ENCODE data around the gene WWP2.

Gene WWP2

GRCh38 chr16:69721441-69721957 lies 40.6 kb upstream of the WWP2 start:
- H3K18ac ChIP-seq (ENCODE audit: low read length), result no peak overlapping the region
- no peak overlapping the region for H2BK5ac ChIP-seq (ENCODE audit: low read length)
- H3K27ac ChIP-seq (ENCODE audit: low read depth, low read length), result no peak overlapping the region
- no peak overlapping the region for H3K4ac ChIP-seq (ENCODE audit: low read depth, low read length)
- DNase-seq, result no peak
- no peak overlapping the region for H3K4me2 ChIP-seq (ENCODE audit: low read length)
- H2BK15ac ChIP-seq (replicated peaks; ENCODE audit: low read depth), result no peak overlapping the region
- peaks cover 7% of the 10 kb centered on the region for H3K79me2 ChIP-seq (ENCODE audit: control insufficient read depth, insufficient read depth, low read length)
- no peak overlapping the region for H4K5ac ChIP-seq (ENCODE audit: low read length)
- H3K56ac ChIP-seq (ENCODE audit: low read length), result no peak overlapping the region
- H3K9ac ChIP-seq (ENCODE audit: low read length), result no peak overlapping the region
- H2AK5ac ChIP-seq (ENCODE audit: low read length), result no peak overlapping the region
- H2BK120ac ChIP-seq (ENCODE audit: low read depth, low read length), result no peak overlapping the region
- H3K23ac ChIP-seq (ENCODE audit: low read length), result no peak overlapping the region
- WGBS (ENCODE audit: extremely low coverage, insufficient coverage, low lambda C conversion rate), result no CpG with 5 or more reads among the region's 6 CpGs
- H3K79me1 ChIP-seq (ENCODE audit: low read length), result no peaks in the 10 kb centered on the region
- no peak overlapping the region for H4K8ac ChIP-seq (ENCODE audit: low read depth, low read length)
- peaks cover 3% of the 10 kb centered on the region for H3K36me3 ChIP-seq (ENCODE audit: control insufficient read depth, insufficient read depth, low read length)
- no peaks in the 10 kb centered on the region for H3K27me3 ChIP-seq (ENCODE audit: insufficient read depth, low read length, poor library complexity)
- H3K4me3 ChIP-seq (ENCODE audit: low read length), result no peak overlapping the region
- peaks cover 5% of the 10 kb centered on the region for H3K4me1 ChIP-seq (ENCODE audit: control insufficient read depth, low read depth, low read length)

- WGBS (ENCODE audit: extremely low coverage, insufficient coverage, low lambda C conversion rate), result no CpG with 5 or more reads among the region's 2 CpGs
- no peak overlapping the region for H3K4me3 ChIP-seq (ENCODE audit: low read length)
- no peak overlapping the region for H3K27ac ChIP-seq (ENCODE audit: low read depth, low read length)
Measured at GRCh38 chr16:69724414-69724873, 37.7 kb upstream of the WWP2 start.

GRCh38 chr16:69724981-69725479 lies 37.1 kb upstream of the WWP2 start:
- H4K8ac ChIP-seq (ENCODE audit: low read depth, low read length), result no peak overlapping the region
- H3K4me2 ChIP-seq (ENCODE audit: low read length), result peak overlapping the region; percentile 8
- no peak overlapping the region for H3K4me3 ChIP-seq (ENCODE audit: low read length)
- H3K36me3 ChIP-seq (ENCODE audit: control insufficient read depth, insufficient read depth, low read length), result no peaks in the 10 kb centered on the region
- H2AK5ac ChIP-seq (ENCODE audit: low read length), result no peak overlapping the region
- H3K18ac ChIP-seq (ENCODE audit: low read length), result peak overlapping the region; percentile 9
- no peaks in the 10 kb centered on the region for H3K79me1 ChIP-seq (ENCODE audit: low read length)
- H3K23ac ChIP-seq (ENCODE audit: low read length), result peak overlapping the region; percentile 55
- peak overlapping the region; percentile 93 for H3K56ac ChIP-seq (ENCODE audit: low read length)
- H3K9ac ChIP-seq (ENCODE audit: low read length), result peak overlapping the region; percentile 29
- H3K27me3 ChIP-seq (ENCODE audit: insufficient read depth, low read length, poor library complexity), result no peaks in the 10 kb centered on the region
- no peak overlapping the region for H2BK15ac ChIP-seq (replicated peaks; ENCODE audit: low read depth)
- H3K4ac ChIP-seq (ENCODE audit: low read depth, low read length), result peak overlapping the region; percentile 39
- no peak overlapping the region for H4K5ac ChIP-seq (ENCODE audit: low read length)
- no peak overlapping the region for H2BK5ac ChIP-seq (ENCODE audit: low read length)
- peaks cover 7% of the 10 kb centered on the region for H3K79me2 ChIP-seq (ENCODE audit: control insufficient read depth, insufficient read depth, low read length)
- no peak overlapping the region for H2BK120ac ChIP-seq (ENCODE audit: low read depth, low read length)
- no CpG with 5 or more reads among the region's 6 CpGs for WGBS (ENCODE audit: extremely low coverage, insufficient coverage, low lambda C conversion rate)
- peak; percentile 53 for DNase-seq
- H3K27ac ChIP-seq (ENCODE audit: low read depth, low read length), result no peak overlapping the region
- peaks cover 5% of the 10 kb centered on the region for H3K4me1 ChIP-seq (ENCODE audit: control insufficient read depth, low read depth, low read length)

More at GRCh38 chr16:69724414-69724873, 37.7 kb upstream of the WWP2 start:
- Histone ChIP-seq H2BK120ac (ENCODE audit: low read depth, low read length) (no peak overlapping the region), H4K5ac (ENCODE audit: low read length) (no peak overlapping the region), H3K18ac (ENCODE audit: low read length) (no peak overlapping the region), H2BK15ac (replicated peaks; ENCODE audit: low read depth) (no peak overlapping the region), H3K23ac (ENCODE audit: low read length) (no peak overlapping the region), H3K56ac (ENCODE audit: low read length) (no peak overlapping the region), H3K79me2 (ENCODE audit: control insufficient read depth, insufficient read depth, low read length) (peaks cover 7% of the 10 kb centered on the region), H3K27me3 (ENCODE audit: insufficient read depth, low read length, poor library complexity) (no peaks in the 10 kb centered on the region), H3K79me1 (ENCODE audit: low read length) (no peaks in the 10 kb centered on the region), H3K4ac (ENCODE audit: low read depth, low read length) (no peak overlapping the region), H3K36me3 (ENCODE audit: control insufficient read depth, insufficient read depth, low read length) (no peaks in the 10 kb centered on the region), H2BK5ac (ENCODE audit: low read length) (no peak overlapping the region), H3K4me1 (ENCODE audit: control insufficient read depth, low read depth, low read length) (peaks cover 5% of the 10 kb centered on the region), H3K9ac (ENCODE audit: low read length) (no peak overlapping the region), H4K8ac (ENCODE audit: low read depth, low read length) (no peak overlapping the region), H3K4me2 (ENCODE audit: low read length) (no peak overlapping the region), H2AK5ac (ENCODE audit: low read length) (no peak overlapping the region)
- no peak for DNase-seq

- peak overlapping the region; percentile 91 for H2BK5ac ChIP-seq (ENCODE audit: low read length)
- H3K9ac ChIP-seq (ENCODE audit: low read length), result peak overlapping the region; percentile 95
- H3K4me3 ChIP-seq (ENCODE audit: low read length), result peak overlapping the region; percentile 74
- H4K5ac ChIP-seq (ENCODE audit: low read length), result peak overlapping the region; percentile 97
- peak overlapping the region; percentile 66 for H3K23ac ChIP-seq (ENCODE audit: low read length)
- no peak overlapping the region for H2BK120ac ChIP-seq (ENCODE audit: low read depth, low read length)
- no peak for DNase-seq
- peaks cover 5% of the 10 kb centered on the region for H3K4me1 ChIP-seq (ENCODE audit: control insufficient read depth, low read depth, low read length)
- H3K27ac ChIP-seq (ENCODE audit: low read depth, low read length), result peak overlapping the region; percentile 93
- peak overlapping the region; percentile 84 for H3K4ac ChIP-seq (ENCODE audit: low read depth, low read length)
- no peaks in the 10 kb centered on the region for H3K79me1 ChIP-seq (ENCODE audit: low read length)
- peaks cover 7% of the 10 kb centered on the region for H3K79me2 ChIP-seq (ENCODE audit: control insufficient read depth, insufficient read depth, low read length)
- no peaks in the 10 kb centered on the region for H3K36me3 ChIP-seq (ENCODE audit: control insufficient read depth, insufficient read depth, low read length)
- H3K27me3 ChIP-seq (ENCODE audit: insufficient read depth, low read length, poor library complexity), result no peaks in the 10 kb centered on the region
- peak overlapping the region; percentile 39 for H2BK15ac ChIP-seq (replicated peaks; ENCODE audit: low read depth)
- H3K18ac ChIP-seq (ENCODE audit: low read length), result peak overlapping the region; percentile 76
- WGBS (ENCODE audit: extremely low coverage, insufficient coverage, low lambda C conversion rate), result no CpG with 5 or more reads among the region's 32 CpGs
- H3K56ac ChIP-seq (ENCODE audit: low read length), result peak overlapping the region; percentile 93
- H2AK5ac ChIP-seq (ENCODE audit: low read length), result no peak overlapping the region
- H3K4me2 ChIP-seq (ENCODE audit: low read length), result peak overlapping the region; percentile 88
- peak overlapping the region; percentile 68 for H4K8ac ChIP-seq (ENCODE audit: low read depth, low read length)
Measured at GRCh38 chr16:69725480-69726312, 36.4 kb upstream of the WWP2 start.

- Histone ChIP-seq H3K18ac (ENCODE audit: low read length) (peak within 1 kb of the TSS; percentile 81), H3K4me2 (ENCODE audit: low read length) (peak within 1 kb of the TSS; percentile 96), H4K5ac (ENCODE audit: low read length) (peak within 1 kb of the TSS; percentile 97), H2BK15ac (replicated peaks; ENCODE audit: low read depth) (peak within 1 kb of the TSS; percentile 39), H3K4me3 (ENCODE audit: low read length) (peak within 1 kb of the TSS; percentile 76), H3K9ac (ENCODE audit: low read length) (peak within 1 kb of the TSS; percentile 95), H3K27me3 (ENCODE audit: insufficient read depth, low read length, poor library complexity) (no peaks in the 10 kb centered on the region), H2BK120ac (ENCODE audit: low read depth, low read length) (peak within 1 kb of the TSS; percentile 56), H3K79me2 (ENCODE audit: control insufficient read depth, insufficient read depth, low read length) (peaks cover 7% of the 10 kb centered on the region), H4K8ac (ENCODE audit: low read depth, low read length) (peak within 1 kb of the TSS; percentile 68), H3K36me3 (ENCODE audit: control insufficient read depth, insufficient read depth, low read length) (no peaks in the 10 kb centered on the region), H2BK5ac (ENCODE audit: low read length) (peak within 1 kb of the TSS; percentile 100), H2AK5ac (ENCODE audit: low read length) (peak within 1 kb of the TSS; percentile 98), H3K56ac (ENCODE audit: low read length) (peak within 1 kb of the TSS; percentile 99), H3K79me1 (ENCODE audit: low read length) (no peaks in the 10 kb centered on the region), H3K27ac (ENCODE audit: low read depth, low read length) (peak within 1 kb of the TSS; percentile 99), H3K4me1 (ENCODE audit: control insufficient read depth, low read depth, low read length) (peaks cover 5% of the 10 kb centered on the region), H3K4ac (ENCODE audit: low read depth, low read length) (peak within 1 kb of the TSS; percentile 97), H3K23ac (ENCODE audit: low read length) (peak within 1 kb of the TSS; percentile 100)
- DNase-seq, result peak; percentile 99
- no CpG with 5 or more reads among the region's 31 CpGs for WGBS (ENCODE audit: extremely low coverage, insufficient coverage, low lambda C conversion rate)
Measured at GRCh38 chr16:69726313-69727060, 35.6 kb upstream of the WWP2 start, which contains the start of gene NQO1. Gene NQO1, minus strand, starts transcription at chr16:69726560. Its CDS starts 121 bp downstream, at chr16:69726439.
